IMR-90 (cell line): ENCODE measurements around the gene IRGM. TPM values are rescaled to one million over a fixed set of nuclear protein-coding genes. Genes with fewer than 3 reads are reported as not detected.

Experiments used
- ATAC-seq: fragments of 200-7000 bp; cut with Tn5 transposase; 2 replicates; pipeline ENCODE4 v1.9.1; 2020; ENCODE audit warnings: low read depth, mild to moderate bottlenecking, moderate library complexity
- BruUV-seq: library from RNA; stranded (reverse); fragments of 400-500 nt; replicated peaks from 2 replicates; lab custom pipeline; 2021; lab: Mats Ljungman, UMichigan
- CTCF ChIA-PET: fragments of 300-600 bp; formaldehyde crosslinking; extraction: SDS; loops from one replicate; lab custom pipeline; 2021; ENCODE audit warnings: antibody characterized with exemption; lab: Yijun Ruan, JAX
- POLR2A ChIA-PET: fragments of 300-600 bp; sonication (Branson Sonifier 250); formaldehyde crosslinking; loops from one replicate; lab custom pipeline; 2022; ENCODE audit warnings: antibody characterized with exemption; ENCODE audit not compliant: unreplicated experiment; lab: Charles Lee
- DNase-seq: peaks from one replicate; pipeline ENCODE4 v3.0.0; 2013
- H2AFZ ChIP-seq: replicated peaks from 2 replicates; pipeline ENCODE3; 2013; ENCODE audit warnings: low read length, mild to moderate bottlenecking; ENCODE audit not compliant: poor library complexity
- H2AK5ac ChIP-seq: 2 replicates; pipeline ENCODE4 v1.6.1; 2013; ENCODE audit warnings: low read depth, low read length, inconsistent platforms
- H2AK9ac ChIP-seq: replicated peaks from 2 replicates; pipeline ENCODE3; 2013; ENCODE audit warnings: mild to moderate bottlenecking, low read depth, low read length, moderate library complexity; ENCODE audit not compliant: poor library complexity
- H2BK120ac ChIP-seq: 2 replicates; pipeline ENCODE4 v1.6.1; 2013; ENCODE audit warnings: low read depth, low read length, inconsistent platforms
- H2BK15ac ChIP-seq: 3 replicates; pipeline ENCODE4 v1.6.1; 2013; ENCODE audit warnings: low read depth, low read length, inconsistent platforms
- H2BK20ac ChIP-seq: 2 replicates; pipeline ENCODE4 v1.6.1; 2013; ENCODE audit warnings: low read depth, mild to moderate bottlenecking, inconsistent platforms, low read length, moderate library complexity
- H2BK5ac ChIP-seq: 2 replicates; pipeline ENCODE4 v1.6.1; 2013; ENCODE audit warnings: mild to moderate bottlenecking, low read depth, low read length, inconsistent platforms; ENCODE audit not compliant: poor library complexity, severe bottlenecking
- H3K14ac ChIP-seq: replicated peaks from 2 replicates; pipeline ENCODE4 v1.6.1; 2013; ENCODE audit warnings: low read depth, low read length, inconsistent platforms
- H3K18ac ChIP-seq: 2 replicates; pipeline ENCODE4 v1.6.1; 2013; ENCODE audit warnings: low read depth, low read length, control low read depth
- H3K23ac ChIP-seq: 2 replicates; pipeline ENCODE4 v1.6.1; 2013; ENCODE audit warnings: low read depth, low read length, inconsistent platforms
- H3K27ac ChIP-seq: 2 replicates; pipeline ENCODE4 v1.5.1; 2013; ENCODE audit warnings: mild to moderate bottlenecking, control low read depth, low read length; ENCODE audit not compliant: insufficient read depth
- H3K27me3 ChIP-seq: 2 replicates; pipeline ENCODE4 v1.6.1; 2013; ENCODE audit warnings: low read length; ENCODE audit not compliant: control insufficient read depth, insufficient read depth
- H3K36me3 ChIP-seq: 2 replicates; pipeline ENCODE4 v1.6.1; 2013; ENCODE audit warnings: low read length, mixed read lengths; ENCODE audit not compliant: control insufficient read depth, insufficient read depth
- H3K4ac ChIP-seq: 2 replicates; pipeline ENCODE4 v1.6.1; 2013; ENCODE audit warnings: low read depth, low read length, inconsistent platforms
- H3K4me1 ChIP-seq: 2 replicates; pipeline ENCODE4 v1.6.1; 2013; ENCODE audit warnings: low read length, mixed read lengths; ENCODE audit not compliant: control insufficient read depth, insufficient read depth
- H3K4me2 ChIP-seq: 2 replicates; pipeline ENCODE4 v1.6.1; 2013; ENCODE audit warnings: low read depth, mild to moderate bottlenecking, control low read depth, low read length, moderate library complexity
- H3K4me3 ChIP-seq: 2 replicates; pipeline ENCODE4 v1.5.1; 2013; ENCODE audit warnings: low read depth, mild to moderate bottlenecking, control low read depth, low read length, moderate library complexity; ENCODE audit not compliant: insufficient read depth
- H3K56ac ChIP-seq: 2 replicates; pipeline ENCODE4 v1.6.1; 2013; ENCODE audit warnings: low read length, inconsistent platforms; ENCODE audit not compliant: insufficient read depth; ENCODE audit errors: extremely low read depth
- H3K79me1 ChIP-seq, 2 experiments: 2 replicates each; pipeline ENCODE4 v1.6.1; 2013; ENCODE audit warnings: low read length in 2 of 2, inconsistent platforms in 1 of 2, low read depth in 1 of 2
- H3K9ac ChIP-seq: 2 replicates; pipeline ENCODE4 v1.6.1; 2013; ENCODE audit warnings: low read depth, low read length, control low read depth
- H3K9me1 ChIP-seq: 2 replicates; pipeline ENCODE4 v1.6.1; 2013; ENCODE audit warnings: low read length, inconsistent platforms; ENCODE audit not compliant: insufficient read depth
- H3K9me3 ChIP-seq: 2 replicates; pipeline ENCODE4 v1.6.1; 2013; ENCODE audit warnings: low read length; ENCODE audit not compliant: control insufficient read depth, insufficient read depth
- H4K20me1 ChIP-seq: 2 replicates; pipeline ENCODE4 v1.6.1; 2013; ENCODE audit warnings: low read length, inconsistent platforms; ENCODE audit not compliant: insufficient read depth
- H4K5ac ChIP-seq: 2 replicates; pipeline ENCODE4 v1.6.1; 2013; ENCODE audit warnings: mild to moderate bottlenecking, low read depth, low read length, control low read depth
- H4K8ac ChIP-seq, 2 experiments: 2 replicates each; pipeline ENCODE4 v1.6.1; 2013; ENCODE audit warnings: low read depth in 2 of 2, low read length in 2 of 2, control low read depth in 1 of 2, inconsistent platforms in 1 of 2
- H4K91ac ChIP-seq: 2 replicates; pipeline ENCODE4 v1.6.1; 2013; ENCODE audit warnings: low read depth, low read length, inconsistent platforms; ENCODE audit not compliant: insufficient read depth
- BHLHE40 ChIP-seq: fragments of 150-350 bp; IDR thresholded peaks from 2 replicates; pipeline ENCODE4 v1.6.1; 2016; ENCODE audit warnings: mild to moderate bottlenecking, low read depth, low read length
- CHD1 ChIP-seq: IDR thresholded peaks from 2 replicates; pipeline ENCODE4 v1.6.1; 2012; ENCODE audit warnings: low read depth, low read length, improper control_type of control experiment
- FOS ChIP-seq: fragments of 150-350 bp; IDR thresholded peaks from 2 replicates; pipeline ENCODE4 v1.6.1; 2016; ENCODE audit warnings: low read depth, low read length
- RFX5 ChIP-seq: IDR thresholded peaks from 2 replicates; pipeline ENCODE4 v1.8.0; 2012; ENCODE audit warnings: low read depth, mild to moderate bottlenecking, low read length, moderate library complexity
- WGBS, 2 experiments: methylation state at CpG; one replicate each; pipeline versions ENCODE4 v1.1.5 to v1.1.7; 2013; ENCODE audit warnings: missing lambda C conversion rate in 2 of 2; ENCODE audit not compliant: insufficient read length in 1 of 2; ENCODE audit errors: extremely low coverage in 2 of 2; 5-methylcytosine and 5-hydroxymethylcytosine counted together
- dilution Hi-C: fragments of 300-500 bp; cut with HindIII; formaldehyde crosslinking; loops from one replicate; pipeline ENCODE4 v1.14.3; 2018; ENCODE audit warnings: low sequenced_read_pairs; ENCODE audit not compliant: unreplicated experiment
- in situ Hi-C: fragments of 300-500 bp; cut with MboI; formaldehyde crosslinking; loops from 3 replicates; pipeline ENCODE4 v1.14.3; 2019; ENCODE audit warnings: low sequenced_read_pairs, inconsistent platforms, mixed read lengths
- intact Hi-C: fragments of 100-400 bp; cut with micrococcal nuclease; formaldehyde crosslinking; loops from 2 replicates; pipeline ENCODE4 v1.10.0; 2022
- polyA plus RNA-seq, 3 experiments: library from polyadenylated mRNA; depleted of rRNA; stranded (reverse); fragments of >200 nt; gene quantifications; 2 replicates each; pipeline ENCODE4 v1.2.3, GENCODE V29; 2012; ENCODE audit warnings: low replicate concordance in 1 of 3
- total RNA-seq: library from RNA; depleted of rRNA; stranded (reverse); fragments of >200 nt; gene quantifications from 2 replicates; pipeline ENCODE4 v1.2.3, GENCODE V29; 2012

IRGM gene
- total and polyA plus RNA-seq, 2 of the 4 experiments (the other 2 are of a cell fraction), result not detected

GRCh38 chr5:150848271-150848670 lies 1.9 kb downstream of the IRGM start:
- Histone ChIP-seq H3K23ac (no peak overlapping the region), H2AK9ac (no peak overlapping the region), H3K9me1 (no peaks in the 10 kb centered on the region), H3K4me2 (no peak overlapping the region), H3K4me1 (no peaks in the 10 kb centered on the region), H4K20me1 (no peaks in the 10 kb centered on the region), H2BK120ac (no peak overlapping the region), H2AFZ (no peak overlapping the region), H2AK5ac (no peak overlapping the region), H4K91ac (no peak overlapping the region), H3K9ac (no peak overlapping the region), H3K56ac (no peak overlapping the region), H4K5ac (no peak overlapping the region), H3K27ac (no peak overlapping the region), H4K8ac (no peak overlapping the region), H3K36me3 (no peaks in the 10 kb centered on the region), H2BK15ac (no peak overlapping the region), H3K79me1 (no peaks in the 10 kb centered on the region), H3K4me3 (no peak overlapping the region), H3K14ac (no peak overlapping the region), H2BK20ac (no peak overlapping the region), H3K4ac (no peak overlapping the region), H3K27me3 (peaks cover 12% of the 10 kb centered on the region), H2BK5ac (no peak overlapping the region), H3K18ac (no peak overlapping the region), H3K9me3 (no peaks in the 10 kb centered on the region)
- WGBS, 2 experiments, result 83% methylated on average over 1 of the region's 4 CpGs; no CpG with 5 or more reads in 1 of the 2 experiments
- ATAC-seq (no peak), DNase-seq (no peak)
- in situ Hi-C loops, result loop anchor here (5.0 to 10.0 kb wide), 2 partner anchors 286 to 383 kb away; no protein-coding TSS in a partner anchor
- dilution Hi-C loops, result no loop called here
- ChIA-PET POLR2A (no interaction called here), CTCF (interaction anchor here (0.9 to 1.2 kb wide), 2 partner anchors 22 to 157 kb away, joined by 3 read pairs; no protein-coding TSS in a partner anchor)
- BruUV-seq, result no TSS peak
- TF ChIP-seq FOS (no peak), BHLHE40 (no peak), RFX5 (no peak), CHD1 (no peak)
- intact Hi-C loops, result loop anchor here (5.0 kb wide), 2 partner anchors 116 to 191 kb away; no protein-coding TSS in a partner anchor
